HG02943 (cell line): ENCODE results near the gene HID1.
"Not testable (repeated sequence)": the region's sequence is repeated elsewhere in the genome, so short reads cannot be mapped to it uniquely, and the experiment has no call there.

ENCODE experiments used
- ATAC-seq: cut with Tn5 transposase; IDR thresholded peaks from one replicate; pipeline ENCODE4 v1.9.1; 2021; ENCODE audit warnings: mild to moderate bottlenecking, low read depth, moderate library complexity; ENCODE audit not compliant: unreplicated experiment

HID1 gene

GRCh38 chr17:74971069-74971841 is 1.3 kb downstream of the HID1 start:
- ATAC-seq, result no peak

GRCh38 chr17:74970395-74970794 is 2.2 kb downstream of the HID1 start:
- no peak for ATAC-seq

- ATAC-seq, result not testable (repeated sequence)
Measured at GRCh38 chr17:74969501-74969900, 3.1 kb downstream of the HID1 start.

- ATAC-seq, result no peak
Measured at GRCh38 chr17:74968361-74968780, 4.2 kb downstream of the HID1 start.

- no peak for ATAC-seq
Measured at GRCh38 chr17:74964988-74965622, 7.5 kb downstream of the HID1 start.

GRCh38 chr17:74964246-74964761 is 8.3 kb downstream of the HID1 start:
- ATAC-seq, result no peak

- ATAC-seq, result no peak
Measured at GRCh38 chr17:74963656-74964055, 8.9 kb downstream of the HID1 start.

GRCh38 chr17:74962622-74963394 is 9.8 kb downstream of the HID1 start:
- ATAC-seq, result no peak

- ATAC-seq, result no peak
Measured at GRCh38 chr17:74961657-74962350, 10.8 kb downstream of the HID1 start.

- no peak for ATAC-seq
Measured at GRCh38 chr17:74960570-74961342, 11.8 kb downstream of the HID1 start.

GRCh38 chr17:74959826-74960515 is 12.6 kb downstream of the HID1 start:
- ATAC-seq, result no peak

- no peak for ATAC-seq
Measured at GRCh38 chr17:74957935-74958740, 14.4 kb downstream of the HID1 start.

GRCh38 chr17:74956093-74956492 is 16.5 kb downstream of the HID1 start:
- no peak for ATAC-seq

GRCh38 chr17:74954665-74955421 is 17.7 kb downstream of the HID1 start:
- ATAC-seq, result no peak

- no peak for ATAC-seq
Measured at GRCh38 chr17:74954115-74954514, 18.4 kb downstream of the HID1 start.

- ATAC-seq, result no peak
Measured at GRCh38 chr17:74953134-74953687, 19.3 kb downstream of the HID1 start.

- ATAC-seq, result no peak
Measured at GRCh38 chr17:74952431-74953133, 20.0 kb downstream of the HID1 start.
